Measurements from ENCODE around the gene STAT1.

STAT1 gene

DNA sequence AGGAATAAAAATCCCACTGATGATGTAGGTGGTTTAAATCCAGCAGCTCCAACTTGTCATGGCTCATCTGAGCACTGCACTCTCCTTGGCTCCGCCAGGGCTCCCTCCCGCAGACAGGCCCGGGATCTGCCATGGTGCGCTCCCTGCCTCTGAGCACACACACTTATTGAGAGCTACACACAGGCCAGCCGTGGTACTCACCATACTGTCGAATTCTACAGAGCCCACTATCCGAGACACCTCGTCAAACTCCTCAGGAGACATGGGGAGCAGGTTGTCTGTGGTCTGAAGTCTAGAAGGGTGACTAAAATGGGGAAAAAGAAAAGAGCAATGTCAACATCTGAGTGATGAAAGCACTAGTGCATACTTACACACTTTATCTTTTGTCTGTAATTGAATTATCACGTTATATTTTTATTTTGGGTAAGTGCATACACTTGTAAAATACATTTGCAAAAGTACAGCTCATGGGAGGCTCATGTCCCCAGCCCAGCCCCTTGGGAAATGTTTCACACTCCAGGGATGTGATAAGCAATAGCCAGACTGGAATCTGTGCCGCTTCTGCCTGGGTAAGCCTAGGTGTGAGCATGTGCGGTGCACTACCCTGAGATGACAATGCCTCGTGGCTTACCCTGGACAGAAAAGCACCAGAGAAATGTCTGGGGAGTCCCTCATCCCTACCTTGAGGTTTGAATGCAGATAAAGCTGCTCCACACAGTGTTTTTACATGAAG, 39.2 kb downstream of the STAT1 start:
- Histone ChIP-seq H3K9me3 (ENCODE audit: control insufficient read depth, low read length) (no peaks in the 10 kb centered on the region), H3K4me1 (ENCODE audit: control insufficient read depth, insufficient read depth, low read length) (peaks cover 2% of the 10 kb centered on the region), H3K4me3 (ENCODE audit: low read length) (no peak overlapping the region), H3K27me3 (ENCODE audit: control insufficient read depth, insufficient read depth, low read length) (no peaks in the 10 kb centered on the region), H3K9ac (ENCODE audit: low read length) (no peak overlapping the region), H3K36me3 (ENCODE audit: control insufficient read depth, insufficient read depth, low read length) (peaks cover 38% of the 10 kb centered on the region)

DNA sequence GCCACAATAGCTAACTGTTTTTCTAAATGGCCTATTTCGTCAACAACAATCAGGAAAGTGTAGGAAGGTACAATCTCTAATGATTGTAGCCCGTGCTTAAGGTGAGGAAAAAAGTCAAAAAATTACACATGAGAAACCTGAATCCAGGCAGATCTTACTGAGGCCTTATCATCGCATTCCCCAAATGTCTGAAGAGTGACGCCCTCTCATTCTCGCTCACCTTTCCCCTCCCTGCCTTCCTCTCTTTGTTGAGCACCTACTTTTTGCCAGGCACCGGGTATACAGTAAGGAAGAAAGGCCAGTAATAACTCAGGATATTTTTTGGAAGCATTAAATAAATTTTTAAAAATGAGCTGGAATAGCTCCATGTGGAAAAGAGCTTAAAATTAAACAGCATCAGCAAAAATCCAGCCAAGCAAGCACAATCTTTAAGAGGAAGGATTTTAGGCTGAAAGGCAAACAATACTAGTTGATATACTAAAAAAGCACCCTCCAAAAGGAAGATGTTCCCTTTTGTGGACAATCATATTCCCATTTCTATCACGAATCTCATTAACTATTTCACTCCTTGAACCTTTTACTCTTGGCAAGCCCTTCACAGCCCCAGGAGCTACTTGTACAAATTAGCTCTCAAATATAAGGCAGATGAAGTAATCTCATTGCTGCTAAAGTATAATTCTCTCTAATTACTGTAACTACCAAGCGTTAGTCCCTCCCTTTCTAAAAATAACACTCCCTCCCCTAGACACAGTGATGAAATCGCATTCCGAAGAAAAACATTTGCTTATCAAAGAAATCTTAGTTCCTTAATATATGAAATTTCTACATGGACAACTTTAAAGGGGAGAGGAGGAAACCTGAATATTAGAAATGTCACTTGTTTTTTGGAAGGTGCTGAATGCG, 40.0 kb downstream of the STAT1 start:
- Histone ChIP-seq H3K36me3 (ENCODE audit: control insufficient read depth, insufficient read depth, low read length) (peaks cover 38% of the 10 kb centered on the region), H3K27me3 (ENCODE audit: control insufficient read depth, insufficient read depth, low read length) (no peaks in the 10 kb centered on the region), H3K4me1 (ENCODE audit: control insufficient read depth, insufficient read depth, low read length) (no peaks in the 10 kb centered on the region), H3K9me3 (ENCODE audit: control insufficient read depth, low read length) (no peaks in the 10 kb centered on the region), H3K9ac (ENCODE audit: low read length) (no peak overlapping the region), H3K4me3 (ENCODE audit: low read length) (no peak overlapping the region)

DNA sequence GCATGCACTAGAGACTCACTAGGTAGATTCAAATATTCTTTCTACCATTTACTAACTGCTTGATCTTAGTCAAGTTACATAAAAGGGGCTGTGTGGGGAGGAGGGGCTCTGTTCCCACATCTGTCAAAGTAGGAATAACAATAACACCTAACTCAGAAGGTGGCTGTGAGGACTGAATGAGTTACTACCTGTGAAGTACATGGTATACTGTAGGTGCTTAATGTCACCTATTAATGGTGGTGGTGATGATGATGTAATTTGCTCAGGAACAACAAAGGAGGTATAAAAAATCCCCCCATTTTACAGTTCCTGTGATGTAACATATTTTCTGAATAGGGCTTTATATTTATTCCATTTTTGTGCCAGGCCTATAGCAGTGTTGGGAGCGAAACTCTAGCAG, 40.7 kb downstream of the STAT1 start:
- Histone ChIP-seq H3K36me3 (ENCODE audit: control insufficient read depth, insufficient read depth, low read length) (peaks cover 32% of the 10 kb centered on the region), H3K9me3 (ENCODE audit: control insufficient read depth, low read length) (no peaks in the 10 kb centered on the region), H3K4me1 (ENCODE audit: control insufficient read depth, insufficient read depth, low read length) (no peaks in the 10 kb centered on the region), H3K27me3 (ENCODE audit: control insufficient read depth, insufficient read depth, low read length) (no peaks in the 10 kb centered on the region), H3K4me3 (ENCODE audit: low read length) (no peak overlapping the region), H3K9ac (ENCODE audit: low read length) (no peak overlapping the region)

DNA sequence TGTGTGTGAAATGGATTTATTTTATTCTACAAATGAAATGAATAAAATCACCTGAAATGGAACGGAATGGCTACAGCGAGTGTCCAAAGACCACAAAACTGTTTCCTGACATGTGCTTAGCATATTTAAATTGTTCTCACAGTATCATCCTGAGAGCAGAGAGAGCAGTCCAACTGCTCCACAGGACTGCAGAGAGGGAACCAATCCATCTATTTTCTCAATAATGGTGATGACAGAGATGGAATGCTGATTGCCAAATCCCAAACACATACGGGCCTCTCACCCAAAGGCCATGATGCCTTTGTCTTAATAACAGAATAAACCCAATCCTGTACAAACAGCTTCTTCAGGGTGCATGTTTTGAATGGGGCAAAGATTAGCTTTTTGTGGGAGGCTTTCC, 41.1 kb downstream of the STAT1 start:
- no peaks in the 10 kb centered on the region for H3K4me1 ChIP-seq (ENCODE audit: control insufficient read depth, insufficient read depth, low read length)
- no peaks in the 10 kb centered on the region for H3K27me3 ChIP-seq (ENCODE audit: control insufficient read depth, insufficient read depth, low read length)
- peaks cover 32% of the 10 kb centered on the region for H3K36me3 ChIP-seq (ENCODE audit: control insufficient read depth, insufficient read depth, low read length)
- no peak overlapping the region for H3K9ac ChIP-seq (ENCODE audit: low read length)
- no peaks in the 10 kb centered on the region for H3K9me3 ChIP-seq (ENCODE audit: control insufficient read depth, low read length)
- H3K4me3 ChIP-seq (ENCODE audit: low read length) = no peak overlapping the region

DNA sequence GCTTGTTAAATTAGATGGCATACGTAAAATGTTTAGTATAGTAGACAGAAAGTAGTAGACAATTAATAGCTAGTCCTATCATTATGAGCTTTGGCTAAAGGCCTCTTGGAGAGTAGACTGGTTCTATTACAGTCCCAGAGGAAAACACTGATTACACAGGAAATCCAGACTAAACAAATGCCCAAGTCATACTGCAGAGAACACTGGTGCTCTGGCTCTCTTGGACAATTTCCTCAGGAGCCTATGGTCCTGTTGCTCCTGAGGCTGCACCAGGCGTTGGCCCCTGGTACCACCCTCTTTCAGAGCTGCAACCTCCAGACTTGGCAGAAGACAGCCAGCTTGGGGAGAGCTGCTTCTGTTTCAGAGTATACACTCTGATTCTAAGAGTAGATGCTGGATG, 41.8 kb downstream of the STAT1 start:
- H3K9ac ChIP-seq (ENCODE audit: low read length) = no peak overlapping the region
- H3K9me3 ChIP-seq (ENCODE audit: control insufficient read depth, low read length) = no peaks in the 10 kb centered on the region
- H3K4me1 ChIP-seq (ENCODE audit: control insufficient read depth, insufficient read depth, low read length) = no peaks in the 10 kb centered on the region
- peaks cover 32% of the 10 kb centered on the region for H3K36me3 ChIP-seq (ENCODE audit: control insufficient read depth, insufficient read depth, low read length)
- no peaks in the 10 kb centered on the region for H3K27me3 ChIP-seq (ENCODE audit: control insufficient read depth, insufficient read depth, low read length)
- no peak overlapping the region for H3K4me3 ChIP-seq (ENCODE audit: low read length)

DNA sequence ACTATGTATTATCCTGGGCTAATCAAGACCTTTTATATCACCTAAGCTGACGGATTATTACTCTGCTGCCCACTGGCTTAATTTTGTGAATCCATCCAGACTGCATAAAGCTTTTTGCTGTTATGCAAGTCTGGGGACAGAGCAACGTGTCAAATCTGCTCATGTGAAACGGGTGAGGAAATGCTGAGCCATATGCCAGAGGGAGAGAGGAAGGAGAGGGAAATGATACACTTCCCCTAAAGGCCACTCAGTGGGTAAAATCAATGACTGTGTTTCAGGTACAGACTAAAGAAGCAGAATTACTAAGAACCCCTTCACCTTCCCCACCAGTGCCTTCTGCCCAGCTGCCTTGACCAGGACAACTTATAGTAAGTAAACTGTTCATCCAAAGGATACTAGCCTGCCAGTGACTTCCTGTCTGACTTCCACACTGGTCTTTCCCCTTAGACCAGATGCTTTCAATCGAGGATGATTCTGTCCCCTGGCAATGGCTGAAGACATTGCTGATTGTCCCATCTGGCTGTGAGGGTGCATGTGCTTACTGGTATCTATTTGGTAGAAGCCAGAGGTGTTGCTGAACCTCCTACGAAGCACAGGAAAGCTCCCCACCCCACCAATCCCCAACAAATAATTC, 43.0 kb downstream of the STAT1 start:
- Histone ChIP-seq H3K9ac (ENCODE audit: low read length) (no peak overlapping the region), H3K4me1 (ENCODE audit: control insufficient read depth, insufficient read depth, low read length) (no peaks in the 10 kb centered on the region), H3K27me3 (ENCODE audit: control insufficient read depth, insufficient read depth, low read length) (no peaks in the 10 kb centered on the region), H3K36me3 (ENCODE audit: control insufficient read depth, insufficient read depth, low read length) (peaks cover 29% of the 10 kb centered on the region), H3K9me3 (ENCODE audit: control insufficient read depth, low read length) (no peaks in the 10 kb centered on the region), H3K4me3 (ENCODE audit: low read length) (no peak overlapping the region)

DNA sequence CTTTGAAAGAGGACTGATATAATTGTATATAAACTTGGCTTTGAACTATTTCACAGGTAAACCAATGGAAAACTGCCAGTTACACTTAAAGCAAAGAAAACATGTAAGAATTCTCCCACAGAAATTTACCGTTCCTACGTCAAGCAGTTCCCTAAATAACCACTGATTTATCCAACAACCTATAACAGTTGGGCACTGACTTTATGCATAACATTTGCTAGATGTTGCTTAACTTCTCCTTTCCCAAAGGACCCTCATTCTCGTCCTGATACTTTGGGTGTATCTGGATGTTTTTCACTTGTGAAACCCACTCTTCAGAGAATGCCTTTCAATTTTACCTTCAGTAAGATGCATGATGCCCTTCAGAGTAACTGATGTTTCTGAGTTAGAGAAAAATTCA, 43.8 kb downstream of the STAT1 start:
- H3K4me1 ChIP-seq (ENCODE audit: control insufficient read depth, insufficient read depth, low read length) = no peaks in the 10 kb centered on the region
- H3K4me3 ChIP-seq (ENCODE audit: low read length) = no peak overlapping the region
- H3K27me3 ChIP-seq (ENCODE audit: control insufficient read depth, insufficient read depth, low read length) = no peaks in the 10 kb centered on the region
- H3K36me3 ChIP-seq (ENCODE audit: control insufficient read depth, insufficient read depth, low read length) = peaks cover 25% of the 10 kb centered on the region
- no peak overlapping the region for H3K9ac ChIP-seq (ENCODE audit: low read length)
- no peaks in the 10 kb centered on the region for H3K9me3 ChIP-seq (ENCODE audit: control insufficient read depth, low read length)

DNA sequence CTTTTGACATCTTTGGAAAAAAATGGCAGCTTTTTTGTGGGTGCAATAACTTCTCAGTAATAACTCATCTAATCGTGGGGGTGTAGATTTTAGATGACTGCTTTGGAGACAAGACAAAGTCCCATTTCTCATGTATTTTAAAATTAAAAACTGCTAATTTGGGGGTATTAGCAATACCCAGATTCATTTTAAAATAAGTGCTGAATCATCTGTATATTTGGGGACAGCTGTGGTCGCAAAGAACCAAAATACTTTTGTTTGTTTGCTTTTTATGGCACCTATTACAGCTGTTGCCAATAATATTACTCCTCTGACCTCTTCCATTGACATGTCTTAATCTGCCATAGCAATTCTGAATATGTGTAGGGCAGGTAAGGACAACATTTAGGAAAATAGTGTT, 45.4 kb downstream of the STAT1 start:
- Histone ChIP-seq H3K9me3 (ENCODE audit: control insufficient read depth, low read length) (no peaks in the 10 kb centered on the region), H3K4me1 (ENCODE audit: control insufficient read depth, insufficient read depth, low read length) (no peaks in the 10 kb centered on the region), H3K27me3 (ENCODE audit: control insufficient read depth, insufficient read depth, low read length) (no peaks in the 10 kb centered on the region), H3K4me3 (ENCODE audit: low read length) (no peak overlapping the region), H3K36me3 (ENCODE audit: control insufficient read depth, insufficient read depth, low read length) (peaks cover 16% of the 10 kb centered on the region), H3K9ac (ENCODE audit: low read length) (no peak overlapping the region)

DNA sequence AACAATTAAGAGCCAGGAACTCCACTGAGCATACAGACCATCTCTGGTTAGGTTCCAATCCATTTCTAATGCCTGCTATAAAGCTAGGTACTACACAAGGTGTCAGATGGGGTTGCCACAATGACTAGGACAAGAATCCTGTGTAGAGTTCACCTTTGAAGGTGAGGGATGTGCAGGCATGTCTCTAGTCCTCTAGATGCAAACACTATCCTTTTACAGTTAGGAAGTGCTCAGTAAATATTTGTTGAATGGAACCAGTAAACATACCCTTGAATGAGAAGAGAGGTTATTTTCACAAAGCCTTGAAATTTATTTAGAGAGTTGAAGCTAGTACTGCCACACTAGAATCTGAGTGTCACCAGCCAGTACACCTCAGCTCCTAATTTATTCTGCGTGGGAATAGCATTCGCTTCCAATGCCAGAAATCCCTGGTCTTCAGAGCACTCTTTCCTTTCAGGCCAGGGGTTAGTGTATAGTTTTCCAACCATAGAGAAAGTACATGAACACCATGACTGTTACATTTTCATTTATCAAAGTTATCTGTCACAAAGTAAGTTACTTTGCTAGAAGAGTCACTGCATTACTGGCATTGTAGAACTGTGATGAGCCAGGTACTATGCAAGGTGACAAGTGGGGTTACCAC, 48.3 kb downstream of the STAT1 start:
- Histone ChIP-seq H3K9me3 (ENCODE audit: control insufficient read depth, low read length) (no peaks in the 10 kb centered on the region), H3K4me1 (ENCODE audit: control insufficient read depth, insufficient read depth, low read length) (no peaks in the 10 kb centered on the region), H3K36me3 (ENCODE audit: control insufficient read depth, insufficient read depth, low read length) (peaks cover 9% of the 10 kb centered on the region), H3K4me3 (ENCODE audit: low read length) (no peak overlapping the region), H3K9ac (ENCODE audit: low read length) (no peak overlapping the region), H3K27me3 (ENCODE audit: control insufficient read depth, insufficient read depth, low read length) (no peaks in the 10 kb centered on the region)

DNA sequence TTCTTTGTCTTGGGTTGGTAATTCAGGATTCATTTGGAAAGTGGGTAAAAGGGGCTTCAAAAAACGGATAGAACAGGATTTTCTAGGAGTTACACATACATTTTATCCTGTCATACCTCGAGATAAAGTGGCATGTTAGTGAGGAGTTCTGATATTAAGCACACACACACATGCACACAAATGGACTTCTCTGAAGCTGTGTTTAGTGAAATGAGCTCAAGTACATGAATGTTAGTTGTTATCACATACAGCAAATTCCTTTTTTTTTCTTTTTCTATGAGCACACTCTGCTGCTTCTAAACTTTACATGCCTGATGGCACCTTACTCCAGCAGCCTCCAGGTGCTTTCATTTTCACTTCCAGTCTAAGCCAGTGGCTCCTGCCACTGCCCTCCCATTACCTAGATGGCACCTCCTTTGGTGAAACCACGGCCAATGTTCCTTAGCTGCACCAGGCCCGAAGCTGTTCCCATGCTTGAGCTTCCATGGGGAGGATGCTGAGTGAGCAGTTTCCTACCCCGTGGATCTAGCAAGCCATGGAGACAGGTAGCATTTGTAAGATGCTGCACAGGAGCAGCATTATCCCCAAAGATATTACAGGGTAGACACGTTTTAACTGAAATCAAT, 49.7 kb downstream of the STAT1 start:
- Histone ChIP-seq H3K4me1 (ENCODE audit: control insufficient read depth, insufficient read depth, low read length) (no peaks in the 10 kb centered on the region), H3K9ac (ENCODE audit: low read length) (no peak overlapping the region), H3K9me3 (ENCODE audit: control insufficient read depth, low read length) (no peaks in the 10 kb centered on the region), H3K27me3 (ENCODE audit: control insufficient read depth, insufficient read depth, low read length) (no peaks in the 10 kb centered on the region), H3K4me3 (ENCODE audit: low read length) (no peak overlapping the region), H3K36me3 (ENCODE audit: control insufficient read depth, insufficient read depth, low read length) (peaks cover 4% of the 10 kb centered on the region)

DNA sequence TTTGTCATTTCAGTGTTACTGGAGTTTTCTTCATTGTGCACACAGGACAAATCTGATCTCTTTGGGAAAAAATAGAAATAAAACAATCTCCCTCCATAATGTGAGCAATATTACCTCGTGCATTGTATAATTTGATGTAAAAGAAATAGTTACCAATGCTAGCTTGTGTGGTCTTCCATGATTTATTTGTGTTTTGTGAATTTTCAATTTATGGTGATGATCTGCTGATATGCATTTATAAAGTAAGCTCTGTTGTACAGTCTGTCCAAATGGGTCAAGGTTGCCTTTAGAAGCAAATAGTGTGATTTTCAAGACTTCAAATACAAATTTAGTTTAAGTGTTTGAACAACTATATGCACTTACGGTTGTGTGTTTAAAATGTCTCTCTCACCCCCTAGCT, 50.9 kb downstream of the STAT1 start:
- H3K27me3 ChIP-seq (ENCODE audit: control insufficient read depth, insufficient read depth, low read length) = no peaks in the 10 kb centered on the region
- no peak overlapping the region for H3K9ac ChIP-seq (ENCODE audit: low read length)
- peaks cover 4% of the 10 kb centered on the region for H3K36me3 ChIP-seq (ENCODE audit: control insufficient read depth, insufficient read depth, low read length)
- no peaks in the 10 kb centered on the region for H3K4me1 ChIP-seq (ENCODE audit: control insufficient read depth, insufficient read depth, low read length)
- H3K9me3 ChIP-seq (ENCODE audit: control insufficient read depth, low read length) = no peaks in the 10 kb centered on the region
- H3K4me3 ChIP-seq (ENCODE audit: low read length) = no peak overlapping the region

Data from mucosa of stomach (tissue), 1 donor.